ENCODE measurements around the gene PTGES. TPM values are rescaled to one million over a fixed set of nuclear protein-coding genes. Genes with fewer than 3 reads are reported as not detected.
A peak's percentile ranks its signal among the peaks of the same experiment; 100 is the strongest.
"Not testable (repeated sequence)": the region's sequence is repeated elsewhere in the genome, so short reads cannot be mapped to it uniquely, and the experiment has no call there.

Gene PTGES
- total and polyA plus RNA-seq, 9 of the 15 experiments (the other 6 are each of a cell fraction or from before 2014, with no cell fraction given): 0.13 TPM; not detected in 8

GRCh38 chr9:129762370-129762984 is 9.6 kb upstream of the PTGES start (continued):
- 0 out of 2 replicates have a peak, but pooled peaks have one; percentile 57 for TF ChIP-seq TFAP4 (CRISPR knock-in tag; IDR thresholded peaks at IDR 0.05; ENCODE audit: borderline replicate concordance)
- peak; percentile 92 to 94 for TF ChIP-seq KDM1A (IDR thresholded peaks at IDR 0.05)
- TF ChIP-seq EP400 (IDR thresholded peaks at IDR 0.05): peak; percentile 38; the same call in 1 of the 2 replicates
- TF ChIP-seq ZNF316 (IDR thresholded peaks at IDR 0.05): peak; percentile 86
- 0 out of 2 replicates have a peak, but pooled peaks have one; percentile 13 for TF ChIP-seq LARP7 (IDR thresholded peaks at IDR 0.05)
- TF ChIP-seq DPF2 (IDR thresholded peaks at IDR 0.05): peak; percentile 96
- peak; percentile 65 for TF ChIP-seq CHD4 (IDR thresholded peaks at IDR 0.05; ENCODE audit: insufficient read depth, insufficient replicate concordance, low read depth, low read length, poor library complexity, severe bottlenecking)
- peak; percentile 73; the same call in 1 of the 2 replicates for TF ChIP-seq SMARCC2 (IDR thresholded peaks at IDR 0.05; ENCODE audit: low read depth)
- peak; percentile 63 for TF ChIP-seq NFE2 (IDR thresholded peaks at IDR 0.05; ENCODE audit: low read depth)
- peak; percentile 88 for TF ChIP-seq SMARCE1 (IDR thresholded peaks at IDR 0.05)
- peak; percentile 80 to 87 for TF ChIP-seq TRIM24 (IDR thresholded peaks at IDR 0.05)
- peak; percentile 68 for TF ChIP-seq SOX6 (IDR thresholded peaks at IDR 0.05)
- TF ChIP-seq MNT (conservative IDR thresholded peaks at IDR 0.05): 0 out of 4 replicates have a peak, but pooled peaks of 1 of the 2 experiments have one; percentile 34
- TF ChIP-seq JUND (IDR thresholded peaks at IDR 0.05; ENCODE audit: borderline replicate concordance, low read depth, low read length): peak; percentile 90
- TF ChIP-seq JUND (tag; IDR thresholded peaks at IDR 0.05; ENCODE audit: borderline replicate concordance, low read depth, low read length): peak; percentile 91
- peak in 1 of 2 experiments; percentile 75 for TF ChIP-seq AFF1 (IDR thresholded peaks at IDR 0.05; ENCODE audit: low read depth in 1 of 2, partially characterized antibody in 2 of 2)
- peak; percentile 63 for TF ChIP-seq ATF7 (IDR thresholded peaks at IDR 0.05)
- peak; percentile 17; the same call in 1 of the 2 replicates for TF ChIP-seq CREM (IDR thresholded peaks at IDR 0.05; ENCODE audit: low read depth)
- peak; percentile 46; the same call in 1 of the 2 replicates for TF ChIP-seq MYBL2 (IDR thresholded peaks at IDR 0.05; ENCODE audit: low read depth)
- not testable (repeated sequence) for TF ChIP-seq MYBL2, TEAD4 (CRISPR knock-in tag; IDR thresholded peaks at IDR 0.05; ENCODE audit: borderline replicate concordance)
- peak; percentile 58 for TF ChIP-seq TEAD4 (IDR thresholded peaks at IDR 0.05; ENCODE audit: low read length)
- TF ChIP-seq HMBOX1 (IDR thresholded peaks at IDR 0.05): peak; percentile 57; the same call in 1 of the 2 replicates
